Adipose tissue (tissue), 3 donors: ENCODE data around the gene GLG1. TPM values are rescaled to one million over a fixed set of nuclear protein-coding genes. Genes with fewer than 3 reads are reported as not detected.

ENCODE experiments used
- H3K27ac ChIP-seq: one replicate; pipeline ENCODE4 v1.5.1; 2013; ENCODE audit warnings: low read depth, low read length
- WGBS, 3 donors: extraction: QIAGEN DNeasy Blood & Tissue Kit; methylation state at CpG; one replicate each; pipeline ENCODE4 v1.1.7; 2013; 5-methylcytosine and 5-hydroxymethylcytosine counted together
- polyA plus RNA-seq, 3 donors: library from polyadenylated mRNA; stranded (reverse); fragments of 200-250 nt; gene quantifications; one replicate each; pipeline ENCODE4 v1.2.3, GENCODE V29; 2013
- donor health status: healthy with polysubstance abuse.
- donor health status: Bipolar disorder and iron deficiency.
- donor health status: healthy.

The GLG1 gene
- polyA plus RNA-seq, 3 donors = 23.8 to 39.1 (median 38.9) TPM

- 85 to 98% (median 90%) methylated on average over 1 of the region's 1 CpG for WGBS, 3 donors
- H3K27ac ChIP-seq = no peak overlapping the region
Observed at GRCh38 chr16:74582970-74583369, 23.9 kb downstream of the GLG1 start.

GRCh38 chr16:74580833-74581232 is 26.1 kb downstream of the GLG1 start:
- 80 to 92% (median 81%) methylated on average over 3 of the region's 3 CpGs for WGBS, 3 donors

GRCh38 chr16:74578838-74579237 is 28.1 kb downstream of the GLG1 start:
- H3K27ac ChIP-seq = no peak overlapping the region
- WGBS, 3 donors = 90 to 96% (median 95%) methylated on average over 3 of the region's 3 CpGs

More at GRCh38 chr16:74580833-74581232, 26.1 kb downstream of the GLG1 start:
- no peak overlapping the region for H3K27ac ChIP-seq

DNA sequence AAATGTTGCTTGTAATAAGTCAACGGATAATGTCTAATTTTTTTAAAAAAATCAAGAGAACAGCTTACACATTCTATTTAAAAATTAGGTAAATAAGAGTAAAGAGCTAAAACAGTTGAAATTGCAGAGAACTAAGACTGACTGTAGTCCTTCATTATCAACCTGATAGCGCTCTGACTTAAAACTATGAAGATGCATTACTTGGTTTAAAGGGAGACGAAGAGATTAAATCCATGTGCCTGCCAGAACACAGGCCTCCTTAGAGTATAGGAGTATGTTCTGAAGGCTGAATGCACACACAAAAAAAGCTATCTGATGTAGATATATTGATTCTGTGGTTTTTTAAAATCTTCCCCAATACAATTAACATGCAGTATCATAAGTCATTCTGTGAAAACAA is 28.5 kb downstream of the GLG1 start:
- 88 to 97% (median 93%) methylated on average over 3 of the region's 3 CpGs for WGBS, 3 donors
- H3K27ac ChIP-seq = no peak overlapping the region

- 67 to 73% (median 67%) methylated on average over 2 of the region's 2 CpGs for WGBS, 3 donors
Observed at GRCh38 chr16:74577882-74578366, 29.0 kb downstream of the GLG1 start.

DNA sequence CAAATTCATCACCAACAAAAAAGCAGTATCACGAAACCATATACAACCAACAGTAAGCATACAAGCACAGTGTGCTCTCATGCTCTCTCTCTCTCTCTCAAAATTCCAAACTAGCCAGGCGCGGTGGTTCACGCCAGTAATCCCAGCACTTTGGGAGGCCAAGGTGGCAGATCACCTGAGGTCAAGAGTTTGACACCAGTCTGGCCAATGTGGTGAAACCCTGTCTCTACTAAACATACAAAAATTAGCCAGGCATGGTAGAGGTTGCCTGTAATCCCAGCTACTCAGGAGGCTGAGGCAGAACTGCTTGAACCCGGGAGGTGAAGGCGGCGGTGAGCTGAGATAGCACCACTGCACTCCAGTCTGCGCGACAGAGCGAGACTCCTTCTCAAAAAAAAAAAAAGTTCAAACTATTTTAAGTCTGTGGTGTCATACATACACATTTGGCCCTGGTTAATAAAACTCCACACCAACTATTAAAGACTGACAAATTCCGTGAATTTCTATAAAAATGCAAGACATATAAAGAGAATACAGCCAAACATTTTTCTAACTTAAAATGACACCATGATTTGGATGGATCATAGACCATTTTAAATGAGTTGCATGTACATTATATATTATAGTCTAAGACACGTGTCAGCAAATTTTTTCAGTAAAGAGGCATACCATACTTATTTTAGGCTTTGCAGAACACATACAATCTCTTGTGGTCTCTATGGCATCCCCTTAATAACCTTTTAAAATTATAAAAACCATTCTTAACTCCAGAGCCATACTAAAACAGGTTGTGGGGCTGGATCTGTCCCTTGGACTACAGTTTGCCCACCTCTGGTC is 30.9 kb downstream of the GLG1 start:
- no peak overlapping the region for H3K27ac ChIP-seq
- WGBS, 3 donors = 92 to 96% (median 92%) methylated on average over 12 of the region's 12 CpGs

More at GRCh38 chr16:74577882-74578366, 29.0 kb downstream of the GLG1 start:
- no peak overlapping the region for H3K27ac ChIP-seq

GRCh38 chr16:74575175-74575806 is 31.6 kb downstream of the GLG1 start:
- H3K27ac ChIP-seq = no peak overlapping the region
- WGBS, 3 donors = 92 to 96% (median 96%) methylated on average over 7 of the region's 7 CpGs

GRCh38 chr16:74574146-74574545 is 32.8 kb downstream of the GLG1 start:
- H3K27ac ChIP-seq = no peak overlapping the region
- WGBS, 3 donors = 28 to 81% (median 72%) methylated on average over 2 of the region's 2 CpGs

- no peak overlapping the region for H3K27ac ChIP-seq
- WGBS, 3 donors = 69 to 79% (median 77%) methylated on average over 8 of the region's 8 CpGs
Observed at GRCh38 chr16:74573622-74574021, 33.3 kb downstream of the GLG1 start.

- 77 to 94% (median 92%) methylated on average over 5 of the region's 5 CpGs for WGBS, 3 donors
- H3K27ac ChIP-seq = no peak overlapping the region
Observed at GRCh38 chr16:74570412-74571301, 36.3 kb downstream of the GLG1 start.

GRCh38 chr16:74568961-74569631 is 37.8 kb downstream of the GLG1 start:
- 47 to 87% (median 81%) methylated on average over 5 of the region's 5 CpGs for whole genome bisulfite sequencing, 3 donors
- no peak overlapping the region for H3K27ac ChIP-seq

GRCh38 chr16:74567901-74568300 is 39.0 kb downstream of the GLG1 start:
- WGBS, 3 donors = 87 to 95% (median 92%) methylated on average over 2 of the region's 2 CpGs

DNA sequence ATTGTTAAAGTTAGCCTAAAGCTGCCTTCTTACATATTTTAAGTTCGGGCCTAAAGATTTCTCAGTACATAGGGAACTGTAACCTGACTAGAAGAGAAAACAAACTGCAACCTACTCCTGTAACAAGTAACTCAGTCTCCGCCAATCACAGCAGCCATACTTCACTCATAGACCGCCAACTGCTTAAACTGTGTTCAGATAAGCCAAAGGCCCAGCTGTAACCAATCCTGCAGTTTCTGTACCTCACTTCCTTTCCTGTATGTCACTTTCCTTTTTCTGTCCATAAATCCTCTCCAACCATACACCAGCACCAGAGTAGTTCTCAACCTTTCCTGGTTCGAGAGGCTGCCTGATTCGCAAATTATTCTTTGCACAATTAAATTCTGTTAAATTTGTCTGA is 41.5 kb downstream of the GLG1 start:
- no peak overlapping the region for H3K27ac ChIP-seq
- 84 to 97% (median 94%) methylated on average over 5 of the region's 5 CpGs for WGBS, 3 donors

More at GRCh38 chr16:74567901-74568300, 39.0 kb downstream of the GLG1 start:
- H3K27ac ChIP-seq = no peak overlapping the region

DNA sequence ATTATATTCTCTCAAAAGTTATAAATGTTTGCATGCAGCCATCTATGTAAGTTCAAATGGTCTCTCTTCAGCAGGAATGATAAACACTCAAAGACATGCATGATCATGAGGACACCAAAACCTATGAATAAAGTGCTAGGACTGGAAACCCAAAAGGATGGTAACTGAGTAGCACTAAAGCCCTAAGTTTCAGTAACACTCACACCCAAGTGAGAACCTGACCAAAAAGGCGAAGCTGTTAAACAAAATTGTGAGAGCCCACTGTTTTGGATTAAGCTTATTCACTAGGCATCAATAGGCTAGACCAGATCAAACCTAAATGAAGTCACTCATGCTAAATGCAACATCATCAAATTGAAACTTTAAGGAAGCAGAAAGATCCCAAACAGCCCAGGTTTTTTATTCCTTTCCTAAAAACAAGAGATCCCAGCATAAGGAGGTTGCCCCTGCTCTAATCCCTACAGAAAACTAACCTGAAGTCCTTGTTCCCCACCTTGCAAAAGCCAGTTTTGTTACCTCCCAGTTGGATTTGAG is 42.4 kb downstream of the GLG1 start:
- 94 to 97% (median 96%) methylated on average over 1 of the region's 1 CpG for WGBS, 3 donors
- H3K27ac ChIP-seq = no peak overlapping the region

GRCh38 chr16:74563828-74564263 is 43.1 kb downstream of the GLG1 start:
- WGBS, 3 donors = 76 to 82% (median 78%) methylated on average over 7 of the region's 7 CpGs
- no peak overlapping the region for H3K27ac ChIP-seq

GRCh38 chr16:74562117-74562516 is 44.8 kb downstream of the GLG1 start:
- no peak overlapping the region for H3K27ac ChIP-seq
- WGBS, 3 donors = 86 to 100% (median 90%) methylated on average over 1 of the region's 1 CpG

GRCh38 chr16:74561626-74562025 is 45.3 kb downstream of the GLG1 start:
- H3K27ac ChIP-seq = no peak overlapping the region
- 94 to 96% (median 94%) methylated on average over 2 of the region's 2 CpGs for WGBS, 3 donors

- WGBS, 3 donors = 81 to 96% (median 95%) methylated on average over 3 of the region's 3 CpGs
- no peak overlapping the region for H3K27ac ChIP-seq
Observed at GRCh38 chr16:74560912-74561311, 46.0 kb downstream of the GLG1 start.
